HT1080 (cell line): ENCODE results near the gene ETS1. TPM values are rescaled to one million over a fixed set of nuclear protein-coding genes. Genes with fewer than 3 reads are reported as not detected.

Source experiments
- DNase-seq: peaks from one replicate; pipeline ENCODE4 v3.0.0-alpha.2; 2015; ENCODE audit warnings: low read depth
- polyA plus RNA-seq, 2 experiments: library from polyadenylated mRNA; depleted of rRNA; stranded (reverse); fragments of >200 nt; gene quantifications; 2 replicates each; pipeline ENCODE4 v1.2.3, GENCODE V29; 2015
- total RNA-seq: library from RNA; depleted of rRNA; stranded (reverse); fragments of >200 nt; shearing (Covaris generic); gene quantifications from 2 replicates; pipeline ENCODE4 v1.2.3, GENCODE V29; 2014; rRNA removed

ETS1 gene, protein sequence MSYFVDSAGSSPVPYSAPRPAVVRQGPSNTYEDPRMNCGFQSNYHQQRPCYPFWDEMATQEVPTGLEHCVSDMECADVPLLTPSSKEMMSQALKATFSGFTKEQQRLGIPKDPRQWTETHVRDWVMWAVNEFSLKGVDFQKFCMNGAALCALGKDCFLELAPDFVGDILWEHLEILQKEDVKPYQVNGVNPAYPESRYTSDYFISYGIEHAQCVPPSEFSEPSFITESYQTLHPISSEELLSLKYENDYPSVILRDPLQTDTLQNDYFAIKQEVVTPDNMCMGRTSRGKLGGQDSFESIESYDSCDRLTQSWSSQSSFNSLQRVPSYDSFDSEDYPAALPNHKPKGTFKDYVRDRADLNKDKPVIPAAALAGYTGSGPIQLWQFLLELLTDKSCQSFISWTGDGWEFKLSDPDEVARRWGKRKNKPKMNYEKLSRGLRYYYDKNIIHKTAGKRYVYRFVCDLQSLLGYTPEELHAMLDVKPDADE
- total RNA-seq, result 66.4 and 78.8 TPM in 2 replicates
- polyA plus RNA-seq (2015; cell fraction: cytosol; rRNA removed), result 79.4 and 96.5 TPM in 2 replicates
- 90.0 and 92.1 TPM in 2 replicates for polyA plus RNA-seq (2015; cell fraction: nucleus; rRNA removed)

DNA sequence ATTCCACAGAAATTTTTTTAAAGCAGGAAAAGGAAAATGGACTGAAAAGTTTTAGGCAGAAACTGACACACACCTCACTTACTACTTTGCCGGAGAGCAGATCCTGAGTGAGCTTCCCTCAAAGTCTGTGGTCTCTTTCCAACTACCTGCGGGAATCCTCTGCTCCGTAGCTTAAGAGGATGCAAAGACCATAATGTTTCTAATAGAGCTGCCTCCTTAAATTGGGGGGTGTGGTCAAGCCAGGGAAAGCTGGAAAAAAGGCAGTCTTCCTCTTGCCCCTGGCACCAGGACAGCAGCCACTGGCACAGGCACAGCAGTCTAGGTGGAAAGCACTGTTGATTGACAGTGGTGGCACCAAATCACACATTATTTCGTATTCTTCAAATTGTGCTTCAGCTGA is at the start of gene ETS1:
TSS of gene ETS1 (minus strand) at position 144 of the 400 bp plus-strand sequence. CDS start 14,428 bp downstream, outside the sequence.
- DNase-seq, result peak; percentile 64

DNA sequence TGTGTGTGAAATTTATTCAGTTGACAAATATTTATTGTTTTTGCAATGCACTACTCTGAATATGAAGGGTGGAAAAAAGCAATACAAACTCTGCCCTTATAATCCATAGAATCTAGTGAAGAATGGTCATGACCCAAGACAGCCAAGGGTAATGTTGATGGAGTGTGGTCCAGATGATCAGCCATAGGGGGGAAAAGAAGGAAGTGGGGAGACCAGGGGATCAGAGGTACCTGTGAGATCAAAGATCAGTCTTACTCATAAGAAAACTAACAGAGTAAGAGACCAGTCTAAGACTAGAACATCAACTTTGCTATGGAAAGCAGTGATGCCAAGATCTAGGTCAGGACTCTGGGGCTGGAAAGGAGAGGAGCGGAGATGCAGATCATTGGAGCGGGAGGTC is 47.0 kb upstream of the ETS1 start:
- DNase-seq, result no peak

DNA sequence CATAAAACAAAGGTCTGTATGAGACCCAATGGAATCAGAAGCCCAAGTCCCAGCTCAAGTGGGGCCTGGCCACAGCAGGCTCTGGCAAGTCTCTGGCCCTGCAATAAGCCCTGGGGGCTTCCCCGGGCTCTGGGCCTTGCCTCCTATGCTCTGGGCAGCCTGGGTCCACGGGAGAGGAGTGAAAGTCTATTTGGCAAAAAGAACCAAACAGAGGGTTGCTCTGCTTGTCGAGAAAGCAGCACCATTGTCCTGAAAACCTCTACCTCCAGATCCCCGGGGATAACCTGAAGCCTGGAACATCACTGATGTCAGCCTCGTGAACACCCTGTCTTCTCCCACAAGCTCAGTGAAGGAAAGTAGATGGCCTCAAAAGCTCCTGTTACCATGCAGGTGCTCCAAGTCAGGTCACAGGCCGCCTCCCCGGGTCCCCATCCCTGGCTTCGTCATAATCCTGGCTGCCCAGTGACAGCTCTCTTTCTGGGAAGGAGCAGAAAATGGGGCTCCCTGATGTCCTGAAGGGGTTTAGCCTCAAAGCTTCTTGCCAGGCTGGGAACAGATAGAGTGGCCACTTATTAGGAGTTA is 46.1 kb upstream of the ETS1 start:
- no peak for DNase-seq

DNA sequence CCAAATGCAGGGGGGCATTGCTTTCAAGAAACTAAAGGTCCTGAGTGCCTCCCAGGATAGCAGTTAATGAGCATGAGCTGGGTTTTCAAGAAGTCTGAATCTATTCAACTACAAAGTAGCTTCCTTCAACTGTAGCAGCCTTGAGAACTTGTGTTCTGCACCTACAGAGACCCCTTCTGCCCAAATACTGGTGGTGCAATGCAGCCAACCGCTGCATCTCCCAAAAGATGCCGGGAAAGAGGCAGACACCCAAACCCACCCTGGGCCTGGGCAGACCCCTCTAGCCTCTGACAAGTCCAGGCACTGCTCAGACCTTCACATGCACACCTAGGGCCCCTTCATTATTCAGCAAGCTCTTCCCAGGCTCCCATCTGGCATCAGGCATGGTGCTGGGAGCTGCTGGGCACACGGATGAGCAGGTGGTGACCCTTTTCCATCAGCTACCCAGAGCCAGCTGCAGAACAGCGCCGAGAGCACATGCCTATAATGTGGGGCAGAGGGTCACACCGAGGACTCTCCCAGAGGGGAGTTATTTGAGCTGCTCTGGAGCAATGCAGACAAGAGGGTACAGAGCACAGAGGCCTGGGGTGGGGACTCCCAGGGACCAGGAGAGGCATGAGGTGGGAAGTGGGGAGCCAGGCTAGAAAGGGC is 44.9 kb upstream of the ETS1 start:
- DNase-seq, result peak; percentile 48

DNA sequence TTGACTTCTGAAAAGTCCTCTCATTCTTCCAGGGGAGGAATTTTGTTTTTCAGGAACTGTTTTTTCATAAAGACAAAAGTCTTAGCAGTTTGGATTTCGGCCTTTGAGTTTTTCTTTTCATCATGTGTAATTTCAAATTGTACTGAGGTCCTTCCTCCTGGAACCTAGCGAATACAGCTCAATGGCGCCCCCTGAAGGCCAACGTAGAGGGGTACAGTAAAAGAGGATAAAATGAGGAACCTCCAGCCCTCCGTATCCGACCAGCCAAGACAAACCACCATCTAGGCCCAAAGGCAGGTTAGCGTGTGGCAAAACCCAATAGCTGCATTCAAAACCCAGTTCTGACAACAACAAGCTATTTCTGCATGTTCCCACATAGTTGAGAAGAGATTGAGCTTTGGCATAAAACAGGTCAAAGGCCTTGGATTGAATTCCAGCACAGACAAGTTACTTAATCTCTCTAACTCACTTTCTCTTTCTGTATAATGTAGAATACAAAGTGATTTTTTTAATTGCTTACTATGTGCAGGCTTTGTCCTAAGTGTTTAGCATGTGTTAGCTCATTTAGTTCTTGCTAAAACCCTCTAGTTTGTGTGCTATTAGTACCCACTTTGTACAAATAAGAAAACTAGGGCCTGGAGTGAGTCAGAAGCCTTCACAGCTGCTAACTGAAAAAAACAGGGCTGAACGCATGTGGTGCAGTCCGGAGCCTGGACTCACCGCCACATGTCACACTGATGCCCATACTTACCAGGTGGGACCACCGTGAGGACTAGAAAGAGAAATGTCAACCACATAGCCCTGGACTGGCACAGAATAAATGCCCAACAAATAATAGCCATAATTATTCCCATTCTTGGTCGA is 43.2 kb upstream of the ETS1 start:
- peak; percentile 81 for DNase-seq

DNA sequence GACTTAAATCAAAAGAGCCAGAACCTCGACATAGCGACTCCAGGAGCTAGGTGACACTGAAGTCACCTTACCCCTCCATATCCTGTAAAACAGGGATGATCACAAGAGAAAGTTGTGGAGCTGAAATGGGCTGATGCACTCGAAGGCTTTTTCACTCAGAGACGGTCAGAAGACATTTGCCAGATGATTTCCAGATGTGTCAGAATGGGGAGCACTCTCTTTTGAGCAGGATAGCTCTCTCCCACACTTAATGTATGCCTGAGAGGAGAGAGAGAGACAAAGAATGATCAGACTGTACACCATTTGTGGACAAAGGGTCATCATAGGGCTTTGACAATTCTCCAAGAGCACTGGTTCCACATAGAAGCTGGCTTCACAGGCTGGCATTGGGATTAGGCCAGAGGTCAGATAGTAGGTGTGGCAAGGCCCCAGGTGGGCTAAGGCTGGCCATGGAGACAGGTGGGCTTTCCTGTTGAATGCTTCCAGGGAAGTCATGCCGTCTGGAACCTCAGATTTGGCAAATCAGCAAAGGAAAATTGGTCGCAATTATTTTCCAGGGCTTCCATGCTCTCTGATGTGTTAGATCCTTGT is 42.3 kb upstream of the ETS1 start:
- DNase-seq, result no peak

DNA sequence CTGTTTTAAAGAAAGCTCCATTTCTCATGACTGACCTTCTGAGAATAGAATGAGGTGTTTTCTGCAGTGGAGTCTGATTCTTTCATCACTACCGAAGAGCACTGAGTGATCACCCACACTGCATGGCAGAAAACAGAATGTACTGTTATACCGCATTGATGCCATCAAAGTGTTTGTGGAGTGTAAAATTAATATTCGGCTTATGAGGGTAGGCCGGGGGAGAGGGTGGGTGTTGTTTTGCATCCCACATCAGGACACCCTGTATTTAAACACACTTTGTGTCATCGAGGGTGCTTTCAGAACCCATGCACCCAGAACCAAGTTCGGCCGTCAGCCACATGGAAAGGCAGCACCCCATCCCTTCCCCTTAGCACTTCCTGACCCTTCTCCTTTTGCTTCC is 41.3 kb upstream of the ETS1 start:
- DNase-seq, result no peak

DNA sequence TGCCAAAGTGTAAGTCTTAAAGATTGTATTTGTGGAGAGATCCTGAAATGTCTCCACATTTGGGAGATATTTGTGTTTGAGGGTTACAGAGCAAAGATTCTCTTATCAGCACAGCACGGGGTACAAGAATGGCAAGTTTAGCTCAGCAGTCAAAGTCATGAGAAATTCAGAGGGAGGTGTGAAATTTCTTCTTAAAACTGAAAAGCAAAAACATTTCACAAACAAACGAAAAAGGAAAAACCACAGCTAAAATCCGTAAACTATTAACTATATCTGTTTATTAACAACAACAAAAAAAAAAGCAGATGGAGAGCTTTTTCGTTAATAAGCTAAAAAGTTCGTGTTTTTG is 40.9 kb upstream of the ETS1 start:
- no peak for DNase-seq

DNA sequence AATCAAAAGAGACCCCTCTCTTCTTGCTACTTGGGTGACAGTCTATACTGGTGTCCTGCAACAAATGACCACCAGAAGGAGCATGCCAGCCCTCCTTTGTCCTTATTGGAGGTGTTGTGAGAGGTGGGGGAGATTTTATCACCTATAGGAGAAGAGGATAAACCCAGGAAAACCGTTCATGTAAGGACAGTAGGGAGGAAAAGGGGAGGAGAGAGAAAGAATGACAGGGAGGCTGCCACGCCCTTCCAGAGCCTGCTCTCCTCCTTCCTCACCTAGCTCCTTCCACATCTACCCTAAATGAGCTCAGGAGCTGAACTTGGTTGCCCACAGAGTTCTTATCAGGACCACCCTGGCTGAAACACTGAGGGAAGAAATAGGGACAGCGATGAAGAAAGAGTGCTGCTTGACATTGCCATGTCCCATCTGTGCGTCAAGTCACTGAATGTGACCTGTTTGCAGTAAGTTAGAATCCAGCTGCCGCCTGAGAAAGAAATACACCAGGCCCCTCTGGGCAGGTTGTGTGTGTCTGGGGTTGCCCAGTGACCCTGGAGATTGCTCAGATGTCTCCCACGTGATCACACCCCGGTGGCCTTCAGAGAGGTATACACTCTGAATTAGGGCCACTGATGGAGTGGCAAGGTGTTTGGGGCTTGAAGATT is 40.4 kb upstream of the ETS1 start:
- no peak for DNase-seq

DNA sequence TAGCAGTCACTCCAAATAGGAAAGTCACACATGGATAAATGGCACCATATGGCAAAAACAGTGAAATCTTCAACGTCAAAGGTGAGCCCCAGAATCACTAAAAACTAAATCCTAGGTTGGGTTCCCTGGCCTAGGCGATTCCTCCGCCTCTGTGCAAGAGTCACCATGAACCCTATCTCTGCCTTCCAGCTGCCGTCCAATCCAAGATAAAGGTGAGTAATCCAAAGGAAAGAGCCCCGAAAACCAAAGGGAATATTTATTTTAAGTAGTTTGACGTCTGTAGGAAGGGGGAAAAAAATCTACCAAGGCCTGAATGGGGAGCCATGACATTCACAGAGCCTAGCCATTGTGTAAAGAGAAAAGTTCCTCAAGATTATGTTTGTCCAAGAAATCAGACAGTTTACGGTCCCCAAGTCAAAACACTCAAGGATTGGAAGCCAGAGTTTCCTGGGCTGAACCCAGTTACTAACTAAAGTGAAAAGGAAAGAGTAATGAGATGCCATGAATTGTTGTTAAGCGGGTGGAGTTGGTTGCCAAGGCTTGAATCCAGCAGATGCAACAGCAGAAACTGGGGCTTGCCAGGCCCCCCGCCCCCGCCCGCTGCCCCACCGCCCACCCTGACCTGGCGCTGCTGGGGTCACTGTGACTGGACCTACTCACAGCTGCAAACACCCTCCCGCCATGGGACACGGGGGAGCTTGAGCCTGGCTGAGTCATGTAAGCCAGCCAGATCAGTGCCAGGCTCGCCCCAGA is 39.7 kb upstream of the ETS1 start:
- no peak for DNase-seq

DNA sequence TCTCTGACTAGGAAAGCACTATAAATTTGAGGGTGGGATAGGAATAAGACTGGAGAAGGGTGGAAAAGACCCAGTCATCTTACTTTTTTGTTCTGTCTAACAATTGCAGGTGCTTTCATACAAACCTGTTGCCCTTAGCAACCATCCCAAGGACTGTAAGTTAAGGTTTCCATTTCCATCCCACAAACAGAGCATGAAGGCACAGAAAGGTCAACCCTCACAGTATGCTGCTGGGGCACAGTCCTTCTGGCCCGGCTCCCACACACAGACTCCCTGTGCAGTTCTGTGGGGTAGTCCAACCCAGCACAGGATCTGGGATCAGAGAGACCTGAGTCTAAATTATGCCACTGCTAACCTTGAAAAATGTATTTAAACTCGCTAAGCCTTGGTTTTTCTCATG is 38.4 kb upstream of the ETS1 start:
- no peak for DNase-seq

DNA sequence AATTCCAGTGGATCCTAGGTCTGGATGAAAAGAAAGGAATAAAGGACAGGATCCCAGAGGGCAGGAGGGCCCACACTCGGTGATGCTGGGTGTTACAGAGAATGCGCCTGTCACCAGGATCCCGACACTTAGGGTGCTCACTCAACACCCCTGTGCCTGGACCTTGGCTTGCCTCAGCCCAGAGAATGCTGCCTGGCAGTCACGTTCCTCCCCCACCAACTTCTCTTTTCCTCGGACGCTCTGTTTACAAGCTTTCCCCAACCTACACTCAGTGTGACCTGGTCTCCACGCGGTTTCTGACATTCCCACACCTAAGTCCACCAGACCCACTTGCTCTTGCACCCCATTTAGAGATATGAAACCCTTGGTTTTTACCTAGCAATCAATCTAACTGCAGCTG is 38.0 kb upstream of the ETS1 start:
- no peak for DNase-seq

DNA sequence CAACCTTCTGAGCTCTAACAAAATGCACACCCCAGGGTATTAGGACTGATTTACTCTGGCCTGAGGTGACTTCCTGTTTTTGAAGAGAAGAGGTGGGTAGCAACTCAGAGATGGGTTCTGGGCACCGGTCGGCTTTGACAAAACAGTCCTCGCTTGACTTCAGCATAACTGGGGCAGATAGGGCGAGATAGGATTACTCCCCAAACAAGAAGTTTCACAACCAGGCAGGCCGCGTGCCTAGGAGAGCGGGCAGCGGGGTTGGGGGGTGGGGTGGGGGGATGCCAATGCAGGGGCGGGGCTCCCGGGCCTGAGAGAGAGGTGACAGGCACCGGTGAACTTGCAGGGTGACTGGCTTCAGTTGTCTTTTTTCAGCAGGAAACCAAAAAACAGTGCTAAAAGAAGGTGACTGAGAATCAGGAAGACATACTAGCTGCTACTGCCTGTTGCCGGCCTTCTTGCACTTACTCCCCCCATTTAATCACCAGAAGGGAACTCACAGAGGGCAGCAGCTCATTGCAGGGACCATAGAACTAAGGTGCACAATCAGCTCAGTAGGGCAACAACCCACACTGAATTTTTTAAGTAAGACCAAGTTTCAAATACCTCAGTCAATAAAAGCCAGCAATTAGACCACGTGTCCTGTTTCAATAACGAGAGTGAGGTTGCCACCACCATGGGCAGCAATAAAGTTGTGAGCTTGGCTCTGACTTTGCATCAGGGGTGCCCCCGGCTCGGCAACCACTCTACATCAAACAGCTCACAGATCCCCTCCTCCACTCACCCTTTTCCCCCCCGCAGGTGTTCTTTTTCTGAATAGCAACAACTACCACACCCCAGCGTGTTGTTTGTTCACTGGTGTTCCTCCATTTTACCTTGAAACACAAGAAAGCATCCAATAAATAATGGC is 37.2 kb upstream of the ETS1 start:
- no peak for DNase-seq

DNA sequence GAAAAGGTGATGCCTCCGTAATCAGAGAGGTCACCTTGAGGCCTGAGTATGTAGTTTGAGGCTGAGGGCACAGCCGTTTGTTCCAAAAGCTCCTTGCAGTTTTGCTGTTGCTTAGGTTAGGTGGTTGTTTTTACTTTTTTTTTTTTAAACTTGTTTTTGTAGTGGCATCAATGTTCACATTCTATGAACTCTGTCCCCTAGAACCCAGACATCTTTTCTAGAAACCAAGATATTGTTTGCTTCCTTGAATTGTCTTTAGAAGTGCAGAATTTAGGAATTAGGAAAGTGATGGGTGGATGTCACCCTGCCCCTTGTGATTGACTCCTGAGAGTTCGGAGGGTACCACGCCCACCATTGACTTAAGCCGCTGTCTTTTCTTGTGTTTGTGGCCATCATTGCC is 35.7 kb upstream of the ETS1 start:
- no peak for DNase-seq

DNA sequence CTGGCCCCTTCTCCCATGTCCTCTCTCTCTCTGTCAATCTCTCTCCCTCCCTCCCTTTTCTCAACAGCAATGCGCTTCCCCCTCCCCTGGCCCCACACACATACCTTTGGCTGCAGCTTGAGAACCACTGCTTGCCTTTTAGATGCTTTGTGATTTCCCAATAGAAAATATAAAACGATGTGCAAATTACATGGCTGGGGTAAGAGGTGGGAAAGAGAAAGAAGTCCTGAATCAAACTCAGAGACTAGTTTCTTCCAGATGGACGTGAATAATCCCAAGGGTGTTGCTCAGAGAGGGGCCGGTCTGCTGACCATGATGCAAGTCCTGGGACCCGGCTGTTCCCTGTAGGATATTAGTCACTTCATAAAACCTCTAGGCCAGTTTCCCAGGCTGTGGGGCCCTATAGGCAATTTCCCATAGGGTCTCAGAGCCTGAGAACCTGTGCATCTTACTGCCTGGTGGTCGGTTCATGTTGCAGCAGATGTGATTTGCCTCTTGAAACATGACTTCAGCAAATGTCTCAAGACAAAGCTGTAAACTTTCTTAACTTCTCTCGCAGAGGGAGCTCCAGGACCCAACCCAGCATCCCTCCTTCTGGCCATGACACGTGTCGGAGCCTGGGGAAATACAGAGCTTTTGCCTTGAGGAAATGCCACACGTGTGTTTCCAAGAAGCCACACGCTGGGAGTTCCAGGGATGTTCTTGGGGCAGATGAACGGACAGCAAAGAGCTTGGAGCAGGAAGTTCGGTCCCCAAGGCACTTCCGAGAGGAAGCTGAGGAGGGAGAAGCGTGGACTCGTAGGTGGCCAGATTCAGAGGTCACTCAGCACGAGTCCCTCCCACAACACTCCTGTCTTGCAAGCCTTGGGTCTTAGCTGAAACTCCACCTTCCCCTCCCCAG is 34.5 kb upstream of the ETS1 start:
- DNase-seq, result peak; percentile 91

DNA sequence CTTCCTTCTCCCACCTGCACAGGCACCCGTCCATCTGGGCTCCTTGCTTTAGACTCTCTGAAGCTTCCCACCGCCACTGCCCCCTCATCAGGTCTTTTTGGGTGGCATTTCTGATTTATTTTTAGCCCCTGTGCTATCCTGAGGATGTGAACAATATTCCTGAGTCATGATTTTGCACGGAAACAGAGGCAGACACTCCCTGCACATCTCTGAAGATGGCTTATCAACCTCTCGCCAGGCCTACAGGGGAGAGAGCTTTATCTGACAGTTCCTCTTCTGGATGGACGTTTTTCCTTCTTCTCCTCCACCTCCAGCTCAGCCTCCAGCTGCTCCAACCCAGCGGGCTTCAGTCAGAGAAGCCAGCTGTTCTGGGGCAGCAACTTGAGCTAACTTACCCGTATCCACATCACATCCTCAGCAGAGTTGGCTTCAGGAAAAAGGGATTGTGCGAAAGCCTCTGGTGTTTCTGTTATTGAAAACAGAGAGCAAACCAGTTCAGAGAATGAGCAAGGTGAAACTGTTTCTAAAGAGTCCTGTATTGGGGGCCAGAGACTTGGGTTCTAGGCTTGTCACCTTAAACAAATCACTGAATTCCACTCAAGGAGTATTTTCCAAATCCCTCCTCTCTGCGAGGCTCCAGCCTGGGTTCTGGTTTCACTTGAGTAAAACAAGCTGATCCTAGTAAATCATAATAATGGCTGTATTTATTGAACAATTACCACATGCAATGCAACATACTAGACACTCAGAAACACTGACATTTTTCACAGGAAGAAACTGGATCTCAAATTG is 33.1 kb upstream of the ETS1 start:
- no peak for DNase-seq
